SH-SY5Y (cell line): ENCODE measurements around the gene LSR.

ENCODE experiments used
- GATA2 ChIP-seq: IDR thresholded peaks from 2 replicates; pipeline ENCODE4 v1.6.1; 2011; ENCODE audit warnings: mild to moderate bottlenecking, low read depth, low read length
- GATA3 ChIP-seq: IDR thresholded peaks from 2 replicates; pipeline ENCODE4 v1.6.1; 2011; ENCODE audit warnings: low read depth, mild to moderate bottlenecking, low read length, moderate library complexity

LSR gene

DNA sequence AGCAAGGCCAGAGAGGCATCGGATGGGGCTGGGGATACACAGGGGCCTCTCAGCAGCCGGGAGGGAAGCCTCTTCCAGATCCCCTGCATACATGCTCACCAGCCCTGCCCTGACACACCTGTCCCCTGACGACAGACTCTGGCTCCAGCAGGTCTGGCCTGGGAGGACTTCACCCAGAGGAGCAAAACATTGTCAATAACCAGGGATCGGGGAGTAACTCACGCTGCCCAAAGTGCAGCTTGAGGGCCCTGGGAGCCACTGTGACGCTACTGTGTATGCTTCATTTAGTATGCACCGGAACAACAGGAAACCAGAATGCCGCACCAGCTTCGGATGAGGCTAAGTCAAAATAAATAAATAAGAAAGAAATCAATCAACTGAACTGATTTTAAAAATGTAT is 67.8 kb downstream of the LSR start:
- TF ChIP-seq GATA3: no peak
- TF ChIP-seq GATA2: no peak
